Uterine smooth muscle cell (primary cell): ENCODE results near the gene MARS2. TPM values are rescaled to one million over a fixed set of nuclear protein-coding genes. Genes with fewer than 3 reads are reported as not detected.

Experiments used
- total RNA-seq: library from RNA; depleted of rRNA; stranded (reverse); fragments of >200 nt; gene quantifications from 2 replicates; pipeline ENCODE4 v1.2.3, GENCODE V29; 2014

MARS2 gene
- 3.1 and 4.1 TPM in 2 replicates for total RNA-seq

GRCh38 chr2:197705121-197705911 lies at the start of gene MARS2:
TSS of gene MARS2 (plus strand) at chr2:197705369. CDS start at chr2:197705406, 37 bp downstream.

GRCh38 chr2:197675246-197675645 lies 29.9 kb upstream of the MARS2 start, which contains the start of gene RFTN2:
TSS of gene RFTN2 (minus strand) at chr2:197675587. CDS start at chr2:197675458, 129 bp downstream.

Other genes with a start within 250 kb of the MARS2 start
- 316 and 383 TPM in 2 replicates for gene HSPD1, start 205.5 kb upstream of the MARS2 start, total RNA-seq
- 140 and 252 TPM in 2 replicates for gene HSPE1, start 205.0 kb upstream of the MARS2 start, total RNA-seq
- gene MOB4, start 189.3 kb upstream of the MARS2 start, total RNA-seq: 30.7 and 31.9 TPM in 2 replicates
- 1.7 and 4.2 TPM in 2 replicates for gene RFTN2, start 29.8 kb upstream of the MARS2 start, total RNA-seq
- gene BOLL, start 80.0 kb downstream of the MARS2 start, total RNA-seq: not detected in 2 replicates
- gene PLCL1, start 99.2 kb downstream of the MARS2 start, total RNA-seq: 0.77 and 1.9 TPM in 2 replicates